ENCODE data around the gene COX7B2. TPM values are rescaled to one million over a fixed set of nuclear protein-coding genes. Genes with fewer than 3 reads are reported as not detected.

Gene COX7B2
- total and polyA plus RNA-seq, 4 donors, result not detected

- 96% methylated on average over 1 of the region's 1 CpG for WGBS
- no peaks in the 10 kb centered on the region for H3K36me3 ChIP-seq (ENCODE audit: control insufficient read depth in 4 of 4, insufficient read depth in 3 of 4, low read depth in 1 of 4, low read length in 3 of 4)
- H3K9ac ChIP-seq (ENCODE audit: low read depth in 1 of 2, low read length in 2 of 2), result no peak overlapping the region
- DNase-seq (ENCODE audit: low spot score), result no peak
- H3K27ac ChIP-seq (ENCODE audit: low read depth in 1 of 2, low read length in 2 of 2), result no peak overlapping the region
- H3K4me3 ChIP-seq (ENCODE audit: low read depth in 1 of 3, low read length in 3 of 3), result no peak overlapping the region
- no peaks in the 10 kb centered on the region for H3K4me1 ChIP-seq (ENCODE audit: control insufficient read depth in 4 of 4, insufficient read depth in 4 of 4, low read length in 3 of 4)
- TF ChIP-seq ZBTB33 (IDR thresholded peaks at IDR 0.05), result no peak
- H3K27me3 ChIP-seq (ENCODE audit: control insufficient read depth in 4 of 4, insufficient read depth in 4 of 4, low read length in 3 of 4), result no peaks in the 10 kb centered on the region
- no peaks in the 10 kb centered on the region for H3K9me3 ChIP-seq (ENCODE audit: control insufficient read depth in 4 of 4, low read length in 3 of 4)
Measured at GRCh38 chr4:46944345-46944744, 35.3 kb upstream of the COX7B2 start.

- no peak overlapping the region for H3K4me3 ChIP-seq (ENCODE audit: low read depth in 1 of 3, low read length in 3 of 3)
- no peak for DNase-seq (ENCODE audit: low spot score)
- no peaks in the 10 kb centered on the region for H3K27me3 ChIP-seq (ENCODE audit: control insufficient read depth in 4 of 4, insufficient read depth in 4 of 4, low read length in 3 of 4)
- H3K9me3 ChIP-seq (ENCODE audit: control insufficient read depth in 4 of 4, low read length in 3 of 4), result no peaks in the 10 kb centered on the region
- 41% methylated on average over 1 of the region's 1 CpG for WGBS
- H3K9ac ChIP-seq (ENCODE audit: low read depth in 1 of 2, low read length in 2 of 2), result no peak overlapping the region
- TF ChIP-seq RAD21 (IDR thresholded peaks at IDR 0.05) (peak; percentile 21 to 22), MAX (IDR thresholded peaks at IDR 0.05) (no peak), CTCF (IDR thresholded peaks at IDR 0.05; ENCODE audit: low read depth, low read length, missing input control) (peak; percentile 11)
- no peak overlapping the region for H3K27ac ChIP-seq (ENCODE audit: low read depth in 1 of 2, low read length in 2 of 2)
- no peaks in the 10 kb centered on the region for H3K36me3 ChIP-seq (ENCODE audit: control insufficient read depth in 4 of 4, insufficient read depth in 3 of 4, low read depth in 1 of 4, low read length in 3 of 4)
- H3K4me1 ChIP-seq (ENCODE audit: control insufficient read depth in 4 of 4, insufficient read depth in 4 of 4, low read length in 3 of 4), result no peaks in the 10 kb centered on the region
Measured at GRCh38 chr4:46937493-46937892, 28.4 kb upstream of the COX7B2 start.

- Histone ChIP-seq H3K27me3 (ENCODE audit: control insufficient read depth in 4 of 4, insufficient read depth in 4 of 4, low read length in 3 of 4) (peaks cover 0 to 4% (median 0%) of the 10 kb centered on the region in 4 donors), H3K9me3 (ENCODE audit: control insufficient read depth in 4 of 4, low read length in 3 of 4) (no peaks in the 10 kb centered on the region), H3K9ac (ENCODE audit: low read depth in 1 of 2, low read length in 2 of 2) (no peak overlapping the region), H3K4me3 (ENCODE audit: low read depth in 1 of 3, low read length in 3 of 3) (no peak overlapping the region), H3K4me1 (ENCODE audit: control insufficient read depth in 4 of 4, insufficient read depth in 4 of 4, low read length in 3 of 4) (no peaks in the 10 kb centered on the region), H3K27ac (ENCODE audit: low read depth in 1 of 2, low read length in 2 of 2) (no peak overlapping the region), H3K36me3 (ENCODE audit: control insufficient read depth in 4 of 4, insufficient read depth in 3 of 4, low read depth in 1 of 4, low read length in 3 of 4) (no peaks in the 10 kb centered on the region)
- 32% methylated on average over 2 of the region's 2 CpGs for WGBS
- DNase-seq (ENCODE audit: low spot score), result no peak
- no peak for TF ChIP-seq TAF1 (conservative IDR thresholded peaks at IDR 0.05)
- TF ChIP-seq ZBTB33 (IDR thresholded peaks at IDR 0.05), result no peak
- TF ChIP-seq SP1 (IDR thresholded peaks at IDR 0.05), result peak; percentile 8
- TF ChIP-seq HNF4A (conservative IDR thresholded peaks at IDR 0.05), result peak in 1 of 2 donors; percentile 48
- no peak for TF ChIP-seq RAD21 (IDR thresholded peaks at IDR 0.05)
- no peak for TF ChIP-seq MAX (IDR thresholded peaks at IDR 0.05)
- no peak for TF ChIP-seq JUND (IDR thresholded peaks at IDR 0.05)
- no peak for TF ChIP-seq RXRA (IDR thresholded peaks at IDR 0.05)
- no peak for TF ChIP-seq ATF3 (IDR thresholded peaks at IDR 0.05)
Measured at GRCh38 chr4:46934726-46935125, 25.7 kb upstream of the COX7B2 start.

Measured in liver (tissue), 9 donors.